DMS53 treated with DMSO at 0.1 percent for 48 hours (cell line): ENCODE results near the gene FKBP1A.

Experiments used
- DNase-seq: peaks from one replicate; lab custom pipeline; 2025; ENCODE audit not compliant: unreplicated experiment; lab: John Stamatoyannopoulos, UW

The FKBP1A gene

GRCh38 chr20:1386323-1386722, 6.5 kb downstream of the FKBP1A start:
- no peak for DNase-seq

- peak; percentile 80 for DNase-seq
Measured at GRCh38 chr20:1383623-1384404, 9.0 kb downstream of the FKBP1A start.

GRCh38 chr20:1382670-1383069, 10.2 kb downstream of the FKBP1A start:
- no peak for DNase-seq

GRCh38 chr20:1381753-1382591, 10.9 kb downstream of the FKBP1A start:
- no peak for DNase-seq

GRCh38 chr20:1378735-1379125, 14.1 kb downstream of the FKBP1A start:
- no peak for DNase-seq

- DNase-seq: no peak
Measured at GRCh38 chr20:1377984-1378734, 14.7 kb downstream of the FKBP1A start.

- no peak for DNase-seq
Measured at GRCh38 chr20:1377341-1377871, 15.4 kb downstream of the FKBP1A start.

- no peak for DNase-seq
Measured at GRCh38 chr20:1376408-1377270, 16.2 kb downstream of the FKBP1A start.

GRCh38 chr20:1376007-1376406, 16.8 kb downstream of the FKBP1A start:
- DNase-seq: no peak

- DNase-seq: no peak
Measured at GRCh38 chr20:1375515-1375914, 17.3 kb downstream of the FKBP1A start.

- DNase-seq: no peak
Measured at GRCh38 chr20:1374246-1374645, 18.6 kb downstream of the FKBP1A start.

- DNase-seq: no peak
Measured at GRCh38 chr20:1373614-1374013, 19.2 kb downstream of the FKBP1A start.

- no peak for DNase-seq
Measured at GRCh38 chr20:1373036-1373435, 19.8 kb downstream of the FKBP1A start.

- no peak for DNase-seq
Measured at GRCh38 chr20:1371830-1372539, 20.9 kb downstream of the FKBP1A start.

- no peak for DNase-seq
Measured at GRCh38 chr20:1371202-1371782, 21.6 kb downstream of the FKBP1A start.

- DNase-seq: no peak
Measured at GRCh38 chr20:1370548-1371110, 22.2 kb downstream of the FKBP1A start.

GRCh38 chr20:1369970-1370369, 22.9 kb downstream of the FKBP1A start:
- DNase-seq: no peak

GRCh38 chr20:1368448-1369199, 24.2 kb downstream of the FKBP1A start:
- DNase-seq: no peak
